ENCODE results near the gene TNS1. TPM values are rescaled to one million over a fixed set of nuclear protein-coding genes. Genes with fewer than 3 reads are reported as not detected.

TNS1 gene
- polyA plus RNA-seq, 1 experiment = 19.7 TPM

DNA sequence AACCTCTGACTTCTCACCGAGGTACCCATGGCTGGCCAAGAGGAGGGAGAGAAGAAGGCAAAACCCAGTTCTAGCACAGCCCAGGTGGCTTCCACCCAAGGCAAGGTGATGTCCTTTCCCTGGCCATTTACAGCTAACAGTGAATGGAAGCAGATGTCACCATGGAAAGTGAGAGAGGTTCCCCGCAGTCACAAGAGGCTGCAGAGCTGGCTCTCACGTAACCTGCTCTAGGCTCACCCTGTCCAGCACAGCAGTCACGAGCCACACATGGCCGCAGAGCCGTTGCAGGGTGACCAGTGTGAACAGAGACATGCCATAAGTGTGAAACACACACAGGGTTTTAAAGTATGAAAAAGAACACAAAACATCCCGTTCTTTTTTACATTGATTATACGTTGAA, 169.4 kb downstream of the TNS1 start:
- H3K27me3 ChIP-seq (ENCODE audit: control insufficient read depth, insufficient read depth, low read length) = no peaks in the 10 kb centered on the region
- TF ChIP-seq, protein P1, sequence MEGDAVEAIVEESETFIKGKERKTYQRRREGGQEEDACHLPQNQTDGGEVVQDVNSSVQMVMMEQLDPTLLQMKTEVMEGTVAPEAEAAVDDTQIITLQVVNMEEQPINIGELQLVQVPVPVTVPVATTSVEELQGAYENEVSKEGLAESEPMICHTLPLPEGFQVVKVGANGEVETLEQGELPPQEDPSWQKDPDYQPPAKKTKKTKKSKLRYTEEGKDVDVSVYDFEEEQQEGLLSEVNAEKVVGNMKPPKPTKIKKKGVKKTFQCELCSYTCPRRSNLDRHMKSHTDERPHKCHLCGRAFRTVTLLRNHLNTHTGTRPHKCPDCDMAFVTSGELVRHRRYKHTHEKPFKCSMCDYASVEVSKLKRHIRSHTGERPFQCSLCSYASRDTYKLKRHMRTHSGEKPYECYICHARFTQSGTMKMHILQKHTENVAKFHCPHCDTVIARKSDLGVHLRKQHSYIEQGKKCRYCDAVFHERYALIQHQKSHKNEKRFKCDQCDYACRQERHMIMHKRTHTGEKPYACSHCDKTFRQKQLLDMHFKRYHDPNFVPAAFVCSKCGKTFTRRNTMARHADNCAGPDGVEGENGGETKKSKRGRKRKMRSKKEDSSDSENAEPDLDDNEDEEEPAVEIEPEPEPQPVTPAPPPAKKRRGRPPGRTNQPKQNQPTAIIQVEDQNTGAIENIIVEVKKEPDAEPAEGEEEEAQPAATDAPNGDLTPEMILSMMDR (IDR thresholded peaks at IDR 0.05; ENCODE audit: low read depth, low read length) = no peak
- ChIA-PET POLR2A (no interaction called here), CTCF (interaction anchor here (1.3 to 2.6 kb wide), 2 partner anchors 54 to 66 kb away, joined by 3 to 8 read pairs; no protein-coding TSS in a partner anchor)
- H3K9me3 ChIP-seq (ENCODE audit: control insufficient read depth, insufficient read depth, low read length) = no peaks in the 10 kb centered on the region
- no peak overlapping the region for H3K27ac ChIP-seq (ENCODE audit: low read depth, low read length)
- DNase-seq (ENCODE audit: low read depth, low spot score) = no peak
- H3K4me3 ChIP-seq (ENCODE audit: low read depth, low read length) = no peak overlapping the region

DNA sequence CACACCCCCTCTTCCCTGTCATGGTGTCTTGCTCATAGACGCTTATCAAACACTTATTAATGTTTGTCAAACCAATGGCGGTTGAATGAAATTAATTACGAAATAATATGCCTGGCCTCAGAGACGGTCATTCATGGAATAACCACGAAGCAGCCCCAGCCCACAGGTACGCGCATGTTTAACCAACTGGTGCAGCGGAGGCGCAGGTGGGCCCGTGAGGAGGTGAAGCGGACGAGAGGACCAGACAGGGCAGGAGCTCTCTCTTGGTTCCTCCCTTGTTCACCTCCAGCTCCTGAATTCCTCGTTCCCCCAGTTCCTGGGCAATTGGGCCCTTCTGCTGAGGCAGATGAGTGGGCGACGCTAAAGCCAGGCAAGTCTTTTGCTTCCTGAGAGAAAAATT, 169.8 kb downstream of the TNS1 start:
- Histone ChIP-seq H3K27ac (ENCODE audit: low read depth, low read length) (no peak overlapping the region), H3K27me3 (ENCODE audit: control insufficient read depth, insufficient read depth, low read length) (no peaks in the 10 kb centered on the region), H3K4me3 (ENCODE audit: low read depth, low read length) (no peak overlapping the region), H3K9me3 (ENCODE audit: control insufficient read depth, insufficient read depth, low read length) (no peaks in the 10 kb centered on the region)
- no peak for DNase-seq (ENCODE audit: low read depth, low spot score)
- TF ChIP-seq, protein P1 (IDR thresholded peaks at IDR 0.05; ENCODE audit: low read depth, low read length) = no peak
- ChIA-PET POLR2A (no interaction called here), CTCF (interaction anchor here (1.3 kb wide), 1 partner anchor 66 kb away, joined by 3 read pairs; no protein-coding TSS in a partner anchor)

DNA sequence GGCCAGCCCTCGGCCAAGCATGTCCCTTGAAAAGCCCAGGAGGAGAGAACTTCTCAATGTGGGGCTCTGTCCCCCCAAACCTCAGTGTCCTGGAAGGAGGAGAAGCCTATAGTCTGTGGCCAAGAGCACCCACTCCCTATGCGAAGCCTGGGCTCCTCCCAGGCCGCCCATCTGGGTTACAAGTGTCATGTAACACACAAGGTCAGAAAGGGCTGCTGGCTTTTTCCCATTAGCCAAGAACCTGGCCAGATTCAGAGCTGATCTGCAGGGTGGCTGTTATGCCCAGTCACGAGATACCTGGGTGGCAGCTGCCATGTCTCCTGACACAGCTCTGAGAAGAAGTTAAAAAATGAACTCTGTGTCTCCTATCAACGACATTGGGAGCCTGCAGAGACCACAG, 170.7 kb downstream of the TNS1 start:
- DNase-seq (ENCODE audit: low read depth, low spot score) = no peak
- no peaks in the 10 kb centered on the region for H3K9me3 ChIP-seq (ENCODE audit: control insufficient read depth, insufficient read depth, low read length)
- H3K27me3 ChIP-seq (ENCODE audit: control insufficient read depth, insufficient read depth, low read length) = no peaks in the 10 kb centered on the region
- ChIA-PET CTCF (no interaction called here), POLR2A (no interaction called here)
- TF ChIP-seq, protein P1 (IDR thresholded peaks at IDR 0.05; ENCODE audit: low read depth, low read length) = no peak
- H3K27ac ChIP-seq (ENCODE audit: low read depth, low read length) = no peak overlapping the region
- H3K4me3 ChIP-seq (ENCODE audit: low read depth, low read length) = no peak overlapping the region

DNA sequence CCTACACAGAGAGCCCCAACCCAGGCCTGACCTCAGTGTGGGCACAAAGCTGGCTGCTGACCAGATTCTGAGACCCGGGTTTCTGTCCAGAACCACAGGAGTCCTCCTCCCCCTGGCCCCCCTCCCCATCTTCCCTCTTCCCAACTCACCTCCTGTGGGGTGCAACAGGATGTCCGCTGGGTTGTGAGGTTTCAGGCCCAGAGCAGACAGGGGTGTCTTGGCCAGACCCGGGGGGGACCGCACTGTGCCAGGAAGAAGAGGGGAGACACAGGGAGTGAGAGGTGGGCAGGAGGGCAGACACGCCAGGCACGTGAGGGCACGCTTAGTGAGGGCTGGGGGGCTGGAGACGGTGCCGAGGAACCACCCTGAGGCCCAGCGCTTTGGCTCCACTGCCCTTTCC, 171.5 kb downstream of the TNS1 start:
- ChIA-PET CTCF (no interaction called here), POLR2A (no interaction called here)
- TF ChIP-seq, protein P1 (IDR thresholded peaks at IDR 0.05; ENCODE audit: low read depth, low read length) = no peak
- DNase-seq (ENCODE audit: low read depth, low spot score) = no peak
- Histone ChIP-seq H3K4me3 (ENCODE audit: low read depth, low read length) (no peak overlapping the region), H3K9me3 (ENCODE audit: control insufficient read depth, insufficient read depth, low read length) (no peaks in the 10 kb centered on the region), H3K27me3 (ENCODE audit: control insufficient read depth, insufficient read depth, low read length) (no peaks in the 10 kb centered on the region), H3K27ac (ENCODE audit: low read depth, low read length) (no peak overlapping the region)

DNA sequence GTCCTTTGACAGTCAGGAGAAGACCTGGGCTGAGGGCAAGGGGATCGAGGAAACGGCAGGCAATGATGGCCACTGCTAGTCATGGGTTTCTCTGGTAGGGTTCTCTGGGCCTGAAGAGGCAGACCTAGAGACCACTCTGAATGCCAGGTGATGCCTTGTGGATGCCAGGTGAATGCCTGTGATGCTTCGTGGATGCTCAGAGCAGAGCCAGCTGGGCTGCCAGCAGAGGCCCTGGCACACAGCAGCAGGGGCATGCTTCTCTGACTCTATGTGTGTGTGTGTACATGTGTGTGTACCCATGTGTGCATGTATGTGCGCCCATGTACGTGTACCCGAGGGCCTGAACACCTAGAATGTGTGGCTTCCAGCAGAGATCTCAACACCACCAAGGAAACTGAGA, 172.0 kb downstream of the TNS1 start:
- POLR2A ChIA-PET = no interaction called here
- Histone ChIP-seq H3K9me3 (ENCODE audit: control insufficient read depth, insufficient read depth, low read length) (no peaks in the 10 kb centered on the region), H3K27ac (ENCODE audit: low read depth, low read length) (no peak overlapping the region), H3K4me3 (ENCODE audit: low read depth, low read length) (no peak overlapping the region), H3K27me3 (ENCODE audit: control insufficient read depth, insufficient read depth, low read length) (no peaks in the 10 kb centered on the region)
- CTCF ChIA-PET = no interaction called here
- no peak for DNase-seq (ENCODE audit: low read depth, low spot score)
- TF ChIP-seq, protein P1 (IDR thresholded peaks at IDR 0.05; ENCODE audit: low read depth, low read length) = no peak

Measured in AG04450 (cell line).